Measurements from ENCODE around the gene MAN1A1.

DNA sequence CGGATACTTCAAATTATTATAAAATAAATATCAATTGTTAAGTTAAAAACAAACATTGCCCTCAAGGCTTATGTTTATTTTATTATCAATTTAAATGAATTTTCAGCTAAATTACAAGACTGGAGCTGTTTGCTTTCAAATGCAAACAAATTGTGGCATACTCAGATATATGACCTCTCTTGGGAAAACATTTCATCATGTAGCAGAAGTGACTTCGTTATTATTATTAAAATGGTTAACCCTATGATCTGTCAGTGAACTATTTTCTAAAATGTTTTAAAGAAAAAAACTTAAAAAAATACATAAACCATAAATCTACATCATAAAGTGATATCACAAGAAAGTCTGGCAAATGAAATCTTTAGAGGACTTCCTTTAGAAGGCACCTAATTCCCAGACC lies 72.5 kb downstream of the MAN1A1 start:
- TF ChIP-seq, protein P1, sequence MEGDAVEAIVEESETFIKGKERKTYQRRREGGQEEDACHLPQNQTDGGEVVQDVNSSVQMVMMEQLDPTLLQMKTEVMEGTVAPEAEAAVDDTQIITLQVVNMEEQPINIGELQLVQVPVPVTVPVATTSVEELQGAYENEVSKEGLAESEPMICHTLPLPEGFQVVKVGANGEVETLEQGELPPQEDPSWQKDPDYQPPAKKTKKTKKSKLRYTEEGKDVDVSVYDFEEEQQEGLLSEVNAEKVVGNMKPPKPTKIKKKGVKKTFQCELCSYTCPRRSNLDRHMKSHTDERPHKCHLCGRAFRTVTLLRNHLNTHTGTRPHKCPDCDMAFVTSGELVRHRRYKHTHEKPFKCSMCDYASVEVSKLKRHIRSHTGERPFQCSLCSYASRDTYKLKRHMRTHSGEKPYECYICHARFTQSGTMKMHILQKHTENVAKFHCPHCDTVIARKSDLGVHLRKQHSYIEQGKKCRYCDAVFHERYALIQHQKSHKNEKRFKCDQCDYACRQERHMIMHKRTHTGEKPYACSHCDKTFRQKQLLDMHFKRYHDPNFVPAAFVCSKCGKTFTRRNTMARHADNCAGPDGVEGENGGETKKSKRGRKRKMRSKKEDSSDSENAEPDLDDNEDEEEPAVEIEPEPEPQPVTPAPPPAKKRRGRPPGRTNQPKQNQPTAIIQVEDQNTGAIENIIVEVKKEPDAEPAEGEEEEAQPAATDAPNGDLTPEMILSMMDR (IDR thresholded peaks at IDR 0.05 in 8 of 11, conservative IDR thresholded peaks at IDR 0.05 in 3 of 11): no peak
- TF ChIP-seq POLR2A (IDR thresholded peaks at IDR 0.05): no peak
- no peak for TF ChIP-seq POLR2AphosphoS5 (IDR thresholded peaks at IDR 0.05)

All from spleen (tissue), 7 donors.